Right renal pelvis (tissue), 4 donors: ENCODE measurements around the gene FARSB. TPM values are rescaled to one million over a fixed set of nuclear protein-coding genes. Genes with fewer than 3 reads are reported as not detected.
"Not testable (repeated sequence)": the region's sequence is repeated elsewhere in the genome, so short reads cannot be mapped to it uniquely, and the experiment has no call there.

Source experiments
- DNase-seq, 4 donors: peaks; one replicate each; pipeline ENCODE4 v3.0.0-alpha.2; 2013; ENCODE audit warnings: low read depth in 4 of 4, low spot score in 3 of 4, missing footprints in 1 of 4
- polyA plus RNA-seq, 4 donors: library from polyadenylated mRNA; unstranded; fragments of 120-200 nt; gene quantifications; one replicate each; pipeline ENCODE4 v1.2.1, GENCODE V29; 2013; ENCODE audit not compliant: insufficient read length in 4 of 4

The FARSB gene
- polyA plus RNA-seq, 4 donors = 24.8 to 32.3 (median 30.0) TPM

DNA sequence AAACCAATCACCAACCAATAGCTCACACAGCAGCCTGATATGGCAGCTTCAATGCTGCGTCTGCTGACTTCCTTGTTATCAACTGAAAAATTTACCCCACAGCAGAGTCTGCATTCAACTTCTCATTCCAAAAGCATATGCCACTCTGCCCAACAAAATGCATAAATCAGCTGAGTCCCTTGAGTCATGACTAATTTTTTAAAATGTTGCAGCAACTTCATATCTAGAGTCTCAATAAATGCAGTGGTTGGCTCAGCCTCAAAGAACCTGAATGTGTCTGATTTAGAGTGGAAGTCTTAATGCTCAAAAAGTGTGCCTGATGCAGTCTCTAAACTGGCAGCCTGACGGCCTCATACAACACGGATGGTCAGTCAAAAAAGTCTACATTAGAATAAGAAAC, 46.5 kb downstream of the FARSB start:
- no peak for DNase-seq

- DNase-seq = no peak
These were observed 47.8 kb downstream of the FARSB start for GRCh38 chr2:222608081-222608480.

GRCh38 chr2:222606306-222606705, 49.6 kb downstream of the FARSB start:
- DNase-seq = no peak

DNA sequence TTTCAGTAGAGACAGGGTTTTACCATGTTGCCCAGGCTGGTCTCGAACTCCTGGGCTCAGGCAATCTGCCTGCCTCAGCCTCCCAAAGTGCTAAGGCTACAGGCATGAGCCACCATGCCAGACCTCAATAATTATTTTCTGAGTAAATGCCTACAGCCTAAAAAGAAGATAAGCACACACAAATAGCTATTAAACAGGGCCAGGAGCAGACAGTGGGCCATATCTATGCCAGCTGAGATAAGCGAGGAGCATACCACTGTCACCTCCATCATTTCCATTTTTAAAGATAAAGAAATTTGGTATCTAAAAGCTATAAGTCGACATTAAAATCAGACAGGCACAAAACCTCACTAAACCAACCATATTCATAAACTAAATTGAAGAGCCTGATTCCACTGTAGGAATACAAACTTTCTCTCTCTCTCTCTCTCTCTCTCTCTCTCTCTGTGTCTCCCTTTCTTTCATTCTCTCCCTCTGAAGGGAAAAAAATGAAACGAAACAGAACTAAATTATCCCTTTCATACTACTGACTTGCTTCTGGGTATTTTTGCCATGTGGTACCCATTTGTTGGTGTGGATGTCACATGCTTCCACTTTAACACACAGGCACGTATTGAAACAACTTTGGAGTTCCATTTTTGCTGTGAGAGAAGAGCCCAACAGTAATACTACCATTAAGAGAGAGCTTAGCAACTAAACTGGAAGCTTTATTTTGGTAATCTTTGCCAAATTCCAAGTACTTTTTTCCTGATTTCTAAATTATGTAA, 51.0 kb downstream of the FARSB start:
- no peak for DNase-seq

DNA sequence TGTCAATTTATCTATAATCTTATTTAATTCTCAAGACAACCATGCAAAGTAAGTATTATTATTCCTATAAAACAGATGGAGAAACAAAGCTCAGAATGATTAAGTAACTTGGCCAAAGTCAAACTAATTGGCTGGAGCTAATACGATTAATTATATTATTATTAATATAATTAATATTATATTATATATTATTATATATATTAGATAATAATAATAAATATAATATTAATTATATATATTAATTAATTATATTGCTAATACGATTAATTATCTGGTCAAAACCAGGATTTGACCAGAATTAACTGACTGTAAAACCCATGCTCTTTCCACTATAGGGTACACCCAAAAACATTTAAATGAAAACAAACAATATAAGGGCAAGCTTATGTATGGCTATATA, 52.4 kb downstream of the FARSB start:
- DNase-seq = no peak

DNA sequence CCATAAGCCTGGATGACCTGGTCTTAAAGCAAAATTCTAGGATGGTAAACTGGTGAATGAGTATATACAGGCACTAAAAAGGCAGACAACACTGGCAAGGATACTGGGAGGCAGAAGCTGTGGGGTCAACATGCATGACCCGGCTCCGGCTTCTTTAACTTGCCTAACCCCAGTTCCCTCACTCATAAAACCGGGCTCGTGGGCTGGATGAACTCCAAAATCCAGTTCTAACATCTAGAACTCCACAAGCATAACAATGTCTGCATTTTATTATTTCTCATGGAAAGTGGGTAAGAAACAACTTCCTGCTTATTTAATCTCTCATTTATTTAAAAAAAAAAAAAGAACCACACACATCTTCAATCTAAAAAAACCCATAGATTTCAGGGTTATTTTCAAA, 57.3 kb downstream of the FARSB start:
- DNase-seq = no peak

GRCh38 chr2:222595581-222595980, 60.3 kb downstream of the FARSB start:
- DNase-seq = no peak

DNA sequence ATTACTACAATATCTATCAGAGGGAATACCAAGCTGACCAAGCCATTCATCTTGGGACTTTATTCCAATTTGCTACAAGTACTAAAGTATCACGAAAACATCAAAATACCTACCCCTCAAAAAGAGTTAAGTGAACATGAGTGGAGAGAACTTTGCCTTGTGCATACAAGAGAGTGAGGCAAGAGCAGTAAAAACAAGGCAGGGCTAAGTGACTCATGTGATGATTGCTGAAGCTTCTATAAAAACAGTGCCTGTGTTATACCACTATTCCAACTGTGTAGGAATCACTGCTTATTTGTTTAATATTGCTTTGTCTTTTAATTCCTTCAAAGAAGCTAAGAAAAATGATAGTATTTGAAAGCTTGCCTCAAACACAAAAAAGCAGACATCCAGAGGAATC, 61.2 kb downstream of the FARSB start:
- no peak for DNase-seq

GRCh38 chr2:222592176-222592575, 63.7 kb downstream of the FARSB start:
- DNase-seq = no peak

GRCh38 chr2:222591661-222592060, 64.2 kb downstream of the FARSB start:
- no peak for DNase-seq

DNA sequence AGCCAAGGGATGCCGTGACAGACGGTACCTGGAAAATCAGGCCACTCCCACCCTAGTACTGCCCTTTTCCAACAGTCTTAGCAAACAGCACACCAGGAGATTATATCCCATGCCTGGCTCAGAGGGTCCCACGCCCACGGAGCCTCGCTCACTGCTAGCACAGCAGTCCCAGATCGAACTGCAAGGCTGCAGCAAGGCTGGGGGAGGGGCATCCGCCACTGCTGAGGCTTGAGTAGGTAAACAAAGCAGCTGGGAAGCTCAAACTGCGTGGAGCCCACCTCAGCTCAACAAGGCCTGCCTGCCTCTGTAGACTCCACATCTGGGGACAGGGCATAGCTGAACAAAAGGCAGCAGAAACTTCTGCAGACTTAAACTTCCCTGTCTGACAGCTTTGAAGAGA, 71.3 kb downstream of the FARSB start:
- not testable (repeated sequence) for DNase-seq

GRCh38 chr2:222582928-222583327, 73.0 kb downstream of the FARSB start:
- no peak for DNase-seq

DNA sequence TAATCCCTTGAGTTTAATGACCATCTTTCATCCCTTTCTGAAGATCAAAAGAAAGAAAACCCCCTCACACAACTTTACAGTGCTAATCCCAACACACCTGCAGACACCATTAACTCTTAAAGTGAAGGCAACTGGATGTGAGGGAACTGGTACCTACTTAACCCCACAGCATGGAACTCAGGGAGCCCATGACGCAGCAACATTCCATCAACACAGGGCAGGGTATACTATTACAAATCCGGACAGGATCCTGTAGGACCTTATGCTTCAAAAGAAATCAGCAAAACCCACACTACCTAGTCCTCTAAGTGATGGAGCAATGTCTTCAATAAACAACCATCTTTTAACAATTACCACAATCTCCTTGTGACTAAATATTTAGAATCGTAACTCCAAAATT, 78.6 kb downstream of the FARSB start:
- DNase-seq = no peak

- DNase-seq = no peak
These were observed 79.5 kb downstream of the FARSB start for GRCh38 chr2:222576171-222577081.

- no peak for DNase-seq
These were observed 80.3 kb downstream of the FARSB start for GRCh38 chr2:222575618-222576017.

DNA sequence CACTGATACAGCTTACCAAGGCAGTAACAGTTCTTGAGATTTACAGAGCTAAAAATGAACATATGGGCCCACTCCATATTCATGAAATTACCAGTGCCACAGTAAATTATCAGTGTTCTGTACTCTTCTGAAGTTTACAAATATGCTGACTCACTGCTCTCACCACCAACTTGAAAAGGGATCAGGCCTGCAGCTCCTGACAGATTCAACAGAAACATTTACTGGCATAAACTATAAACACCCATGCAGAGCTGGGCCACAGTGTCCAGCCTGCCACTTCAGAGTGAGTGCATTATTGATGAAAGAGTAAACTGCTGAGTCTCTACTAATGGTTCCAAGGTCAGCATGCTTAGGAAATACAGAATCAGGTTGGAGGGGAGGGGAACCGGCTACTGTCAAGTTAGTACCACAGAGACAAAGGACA, 83.1 kb downstream of the FARSB start:
- DNase-seq = no peak

GRCh38 chr2:222572264-222572721, 83.6 kb downstream of the FARSB start:
- no peak for DNase-seq

- no peak for DNase-seq
These were observed 86.1 kb downstream of the FARSB start for GRCh38 chr2:222569826-222570225.

- no peak for DNase-seq
These were observed 87.0 kb downstream of the FARSB start for GRCh38 chr2:222568865-222569264.

DNA sequence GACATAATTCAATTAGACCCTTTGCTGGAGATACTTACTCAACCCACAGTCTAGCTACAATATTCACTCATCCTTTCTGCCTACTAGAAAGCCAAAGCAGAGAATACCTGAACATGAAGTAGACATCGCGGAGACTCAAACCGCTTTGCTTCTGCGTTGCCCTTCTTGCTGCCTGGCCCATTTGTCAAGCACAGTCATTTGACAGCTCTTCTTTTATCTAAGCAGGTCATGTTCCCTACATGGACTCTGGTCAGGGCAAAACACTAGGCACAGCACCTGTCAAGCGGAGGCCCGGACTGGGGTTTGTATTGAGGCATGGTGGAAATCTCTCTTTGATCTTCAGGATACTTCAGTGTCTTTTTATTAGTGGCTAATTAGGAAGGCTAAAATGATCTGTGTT, 89.7 kb downstream of the FARSB start:
- DNase-seq = no peak

GRCh38 chr2:222563936-222564335, 92.0 kb downstream of the FARSB start:
- no peak for DNase-seq
